ENCODE results near the gene UBE2U. TPM values are rescaled to one million over a fixed set of nuclear protein-coding genes. Genes with fewer than 3 reads are reported as not detected.

The UBE2U gene
- total and polyA plus RNA-seq, 2 experiments from 2014 or later, result not detected

- Mint-ChIP-seq H3K9me3 (no peaks in the 10 kb centered on the region), H3K27ac (peak overlapping the region; percentile 15; the same call in 1 of the 2 replicates), H3K36me3 (ENCODE audit: low read depth) (peaks cover 6% of the 10 kb centered on the region; the same call in 2 of the 3 replicates), H3K4me1 (peaks cover 23% of the 10 kb centered on the region), H3K27me3 (ENCODE audit: insufficient read depth, low read depth, poor library complexity) (peaks cover 10% of the 10 kb centered on the region), H3K4me3 (no peak overlapping the region)
- H3F3A ChIP-seq (replicated peaks; ENCODE audit: low read depth), result 0 out of 2 replicates have a peak, but pooled peaks cover 4% of the 10 kb centered on the region
- H2AFZ ChIP-seq, result no peak overlapping the region
- no peaks in the 10 kb centered on the region for H3K36me3 ChIP-seq (ENCODE audit: insufficient read depth)
- H3K27me3 ChIP-seq (ENCODE audit: insufficient read depth), result no peaks in the 10 kb centered on the region
- no peak overlapping the region for H3K27ac ChIP-seq (ENCODE audit: low read depth)
- no peak overlapping the region for H3K4me3 ChIP-seq
- no peaks in the 10 kb centered on the region for H4K20me1 ChIP-seq (replicated peaks; ENCODE audit: insufficient read depth)
- ATAC-seq (no peak), DNase-seq (ENCODE audit: low spot score) (no peak)
- H3K79me2 ChIP-seq (replicated peaks; ENCODE audit: insufficient read depth), result no peaks in the 10 kb centered on the region
- no peaks in the 10 kb centered on the region; the same call in 1 of the 2 replicates for H3K9me2 ChIP-seq (ENCODE audit: insufficient read depth)
- TF ChIP-seq ETS1 (IDR thresholded peaks at IDR 0.05), result no peak
- TF ChIP-seq NANOG (IDR thresholded peaks at IDR 0.05; ENCODE audit: borderline replicate concordance), result no peak
- no peak for TF ChIP-seq STAT1 (IDR thresholded peaks at IDR 0.05; ENCODE audit: unreplicated experiment)
- TF ChIP-seq POLR2AphosphoS5 (IDR thresholded peaks at IDR 0.05; ENCODE audit: low read depth), result no peak
- no peak for TF ChIP-seq CTCF (conservative IDR thresholded peaks at IDR 0.05; ENCODE audit: low read depth in 2 of 2)
- no peak for TF ChIP-seq ZNF462 (CRISPR knock-in tag; IDR thresholded peaks at IDR 0.05)
- no peak for TF ChIP-seq EZH2 (IDR thresholded peaks at IDR 0.05; ENCODE audit: low read depth, unreplicated experiment)
- TF ChIP-seq ZNF331 (CRISPR knock-in tag; IDR thresholded peaks at IDR 0.05; ENCODE audit: low read depth), result no peak
- TF ChIP-seq, protein P1, sequence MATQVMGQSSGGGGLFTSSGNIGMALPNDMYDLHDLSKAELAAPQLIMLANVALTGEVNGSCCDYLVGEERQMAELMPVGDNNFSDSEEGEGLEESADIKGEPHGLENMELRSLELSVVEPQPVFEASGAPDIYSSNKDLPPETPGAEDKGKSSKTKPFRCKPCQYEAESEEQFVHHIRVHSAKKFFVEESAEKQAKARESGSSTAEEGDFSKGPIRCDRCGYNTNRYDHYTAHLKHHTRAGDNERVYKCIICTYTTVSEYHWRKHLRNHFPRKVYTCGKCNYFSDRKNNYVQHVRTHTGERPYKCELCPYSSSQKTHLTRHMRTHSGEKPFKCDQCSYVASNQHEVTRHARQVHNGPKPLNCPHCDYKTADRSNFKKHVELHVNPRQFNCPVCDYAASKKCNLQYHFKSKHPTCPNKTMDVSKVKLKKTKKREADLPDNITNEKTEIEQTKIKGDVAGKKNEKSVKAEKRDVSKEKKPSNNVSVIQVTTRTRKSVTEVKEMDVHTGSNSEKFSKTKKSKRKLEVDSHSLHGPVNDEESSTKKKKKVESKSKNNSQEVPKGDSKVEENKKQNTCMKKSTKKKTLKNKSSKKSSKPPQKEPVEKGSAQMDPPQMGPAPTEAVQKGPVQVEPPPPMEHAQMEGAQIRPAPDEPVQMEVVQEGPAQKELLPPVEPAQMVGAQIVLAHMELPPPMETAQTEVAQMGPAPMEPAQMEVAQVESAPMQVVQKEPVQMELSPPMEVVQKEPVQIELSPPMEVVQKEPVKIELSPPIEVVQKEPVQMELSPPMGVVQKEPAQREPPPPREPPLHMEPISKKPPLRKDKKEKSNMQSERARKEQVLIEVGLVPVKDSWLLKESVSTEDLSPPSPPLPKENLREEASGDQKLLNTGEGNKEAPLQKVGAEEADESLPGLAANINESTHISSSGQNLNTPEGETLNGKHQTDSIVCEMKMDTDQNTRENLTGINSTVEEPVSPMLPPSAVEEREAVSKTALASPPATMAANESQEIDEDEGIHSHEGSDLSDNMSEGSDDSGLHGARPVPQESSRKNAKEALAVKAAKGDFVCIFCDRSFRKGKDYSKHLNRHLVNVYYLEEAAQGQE (IDR thresholded peaks at IDR 0.05; ENCODE audit: unreplicated experiment), result no peak
- no peak for TF ChIP-seq EZH2phosphoT487 (IDR thresholded peaks at IDR 0.05; ENCODE audit: unreplicated experiment)
- no peak for TF ChIP-seq CREB1 (CRISPR knock-in tag; IDR thresholded peaks at IDR 0.05; ENCODE audit: low read depth)
- no peak for TF ChIP-seq ZNF114 (CRISPR knock-in tag; IDR thresholded peaks at IDR 0.05)
- H3K4me2 ChIP-seq, result no peak overlapping the region
- peaks cover 4% of the 10 kb centered on the region for H3K4me1 ChIP-seq (ENCODE audit: insufficient read depth)
Measured at GRCh38 chr1:64184003-64184440, 19.4 kb upstream of the UBE2U start.

Measured in GM23338 (cell line).